ENCODE measurements around the gene PSD2. TPM values are rescaled to one million over a fixed set of nuclear protein-coding genes. Genes with fewer than 3 reads are reported as not detected.

The PSD2 gene
- total and polyA plus RNA-seq, 4 donors: 0.05 TPM; not detected in 3

GRCh38 chr5:139869042-139869790, 73.6 kb downstream of the PSD2 start:
- no peak for DNase-seq (ENCODE audit: low spot score)
- Histone ChIP-seq H3K27ac (ENCODE audit: low read depth in 1 of 2, low read length in 2 of 2) (no peak overlapping the region), H3K36me3 (ENCODE audit: control insufficient read depth in 4 of 4, insufficient read depth in 3 of 4, low read depth in 1 of 4, low read length in 3 of 4) (no peaks in the 10 kb centered on the region), H3K9ac (ENCODE audit: low read depth in 1 of 2, low read length in 2 of 2) (no peak overlapping the region), H3K4me1 (ENCODE audit: control insufficient read depth in 4 of 4, insufficient read depth in 4 of 4, low read length in 3 of 4) (peaks cover 0 to 11% (median 5%) of the 10 kb centered on the region in 4 donors), H3K27me3 (ENCODE audit: control insufficient read depth in 4 of 4, insufficient read depth in 4 of 4, low read length in 3 of 4) (no peaks in the 10 kb centered on the region), H3K9me3 (ENCODE audit: control insufficient read depth in 4 of 4, low read length in 3 of 4) (no peaks in the 10 kb centered on the region), H3K4me3 (ENCODE audit: low read depth in 1 of 3, low read length in 3 of 3) (no peak overlapping the region)
- WGBS: 63% methylated on average over 9 of the region's 9 CpGs
- TF ChIP-seq SP1 (IDR thresholded peaks at IDR 0.05): no peak
- no peak for TF ChIP-seq TAF1 (conservative IDR thresholded peaks at IDR 0.05)
- TF ChIP-seq RXRA (IDR thresholded peaks at IDR 0.05): no peak
- no peak for TF ChIP-seq HNF4G (IDR thresholded peaks at IDR 0.05)
- TF ChIP-seq REST (IDR thresholded peaks at IDR 0.05): no peak
- no peak for TF ChIP-seq ATF3 (IDR thresholded peaks at IDR 0.05)
- TF ChIP-seq HNF4A (conservative IDR thresholded peaks at IDR 0.05): no peak
- no peak for TF ChIP-seq MAX (IDR thresholded peaks at IDR 0.05)
- no peak for TF ChIP-seq YY1 (IDR thresholded peaks at IDR 0.05)
- no peak for TF ChIP-seq ZBTB33 (IDR thresholded peaks at IDR 0.05)
- TF ChIP-seq JUND (IDR thresholded peaks at IDR 0.05): no peak

GRCh38 chr5:139870677-139871076, 75.1 kb downstream of the PSD2 start:
- H3K9me3 ChIP-seq (ENCODE audit: control insufficient read depth in 4 of 4, low read length in 3 of 4): no peaks in the 10 kb centered on the region
- H3K4me1 ChIP-seq (ENCODE audit: control insufficient read depth in 4 of 4, insufficient read depth in 4 of 4, low read length in 3 of 4): no peaks in the 10 kb centered on the region
- no peak for DNase-seq (ENCODE audit: low spot score)
- no peak overlapping the region for H3K9ac ChIP-seq (ENCODE audit: low read depth in 1 of 2, low read length in 2 of 2)
- TF ChIP-seq HNF4G (IDR thresholded peaks at IDR 0.05) (no peak), JUND (IDR thresholded peaks at IDR 0.05) (no peak), ZBTB33 (IDR thresholded peaks at IDR 0.05) (no peak), MAX (IDR thresholded peaks at IDR 0.05) (no peak), CTCF (IDR thresholded peaks at IDR 0.05; ENCODE audit: low read depth, low read length, missing input control) (no peak), YY1 (IDR thresholded peaks at IDR 0.05) (no peak), EGR1 (IDR thresholded peaks at IDR 0.05; ENCODE audit: low read depth in 2 of 2) (no peak), SP1 (IDR thresholded peaks at IDR 0.05) (no peak), TAF1 (conservative IDR thresholded peaks at IDR 0.05) (no peak), NR2F2 (IDR thresholded peaks at IDR 0.05) (no peak), ATF3 (IDR thresholded peaks at IDR 0.05) (no peak), REST (IDR thresholded peaks at IDR 0.05) (no peak)
- H3K4me3 ChIP-seq (ENCODE audit: low read depth in 1 of 3, low read length in 3 of 3): no peak overlapping the region
- no peak overlapping the region for H3K27ac ChIP-seq (ENCODE audit: low read depth in 1 of 2, low read length in 2 of 2)
- 90% methylated on average over 1 of the region's 1 CpG for WGBS
- no peaks in the 10 kb centered on the region for H3K36me3 ChIP-seq (ENCODE audit: control insufficient read depth in 4 of 4, insufficient read depth in 3 of 4, low read depth in 1 of 4, low read length in 3 of 4)
- no peaks in the 10 kb centered on the region for H3K27me3 ChIP-seq (ENCODE audit: control insufficient read depth in 4 of 4, insufficient read depth in 4 of 4, low read length in 3 of 4)
